NCI-H82 treated with DMSO at 0.1 percent for 48 hours (cell line): ENCODE measurements around the gene SPRR2D.
"Not testable (repeated sequence)": the region's sequence is repeated elsewhere in the genome, so short reads cannot be mapped to it uniquely, and the experiment has no call there.

Source experiments
- DNase-seq: peaks from one replicate; lab custom pipeline; 2025; ENCODE audit not compliant: unreplicated experiment; lab: John Stamatoyannopoulos, UW

Gene SPRR2D

DNA sequence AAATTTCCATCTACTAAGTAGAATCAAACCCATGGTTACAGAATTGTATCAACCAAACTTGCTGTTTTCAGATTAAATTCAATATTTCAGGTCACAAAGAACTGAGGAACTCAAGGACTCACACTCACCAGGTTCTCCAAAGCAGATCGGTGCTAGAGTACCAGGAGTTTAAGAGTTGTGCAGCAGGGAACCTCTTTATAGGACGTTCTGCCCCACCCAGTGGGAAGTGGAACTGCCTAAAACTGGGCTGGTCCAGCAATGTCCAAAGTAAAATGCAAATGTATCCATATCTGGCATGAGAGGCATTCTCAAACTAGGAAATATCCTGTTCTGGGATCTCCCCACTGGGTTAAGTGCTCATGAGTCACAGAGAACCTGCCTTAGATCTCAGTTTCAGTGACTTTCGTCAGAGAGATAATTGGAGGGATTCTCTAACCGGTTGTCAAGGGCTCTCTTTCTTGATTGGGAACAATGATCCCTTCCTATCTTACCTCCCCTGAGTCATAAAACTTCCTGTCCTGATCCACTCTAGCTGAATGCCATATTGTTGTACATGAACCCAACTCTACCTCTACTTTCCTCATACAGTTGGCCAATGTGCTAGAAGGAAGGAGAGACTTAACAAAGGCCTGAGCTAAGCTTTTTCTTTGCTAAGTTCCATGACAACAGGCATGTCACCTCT is at the start of gene SPRR2D:
SPRR2D (minus strand) TSS at position 171 of the 682 bp plus-strand sequence. CDS start 774 bp downstream, outside the sequence.
- DNase-seq = no peak

- DNase-seq = no peak
These were observed 46.7 kb upstream of the SPRR2D start for GRCh38 chr1:153087652-153088051.

GRCh38 chr1:153081736-153082135 is 40.8 kb upstream of the SPRR2D start:
- no peak for DNase-seq

DNA sequence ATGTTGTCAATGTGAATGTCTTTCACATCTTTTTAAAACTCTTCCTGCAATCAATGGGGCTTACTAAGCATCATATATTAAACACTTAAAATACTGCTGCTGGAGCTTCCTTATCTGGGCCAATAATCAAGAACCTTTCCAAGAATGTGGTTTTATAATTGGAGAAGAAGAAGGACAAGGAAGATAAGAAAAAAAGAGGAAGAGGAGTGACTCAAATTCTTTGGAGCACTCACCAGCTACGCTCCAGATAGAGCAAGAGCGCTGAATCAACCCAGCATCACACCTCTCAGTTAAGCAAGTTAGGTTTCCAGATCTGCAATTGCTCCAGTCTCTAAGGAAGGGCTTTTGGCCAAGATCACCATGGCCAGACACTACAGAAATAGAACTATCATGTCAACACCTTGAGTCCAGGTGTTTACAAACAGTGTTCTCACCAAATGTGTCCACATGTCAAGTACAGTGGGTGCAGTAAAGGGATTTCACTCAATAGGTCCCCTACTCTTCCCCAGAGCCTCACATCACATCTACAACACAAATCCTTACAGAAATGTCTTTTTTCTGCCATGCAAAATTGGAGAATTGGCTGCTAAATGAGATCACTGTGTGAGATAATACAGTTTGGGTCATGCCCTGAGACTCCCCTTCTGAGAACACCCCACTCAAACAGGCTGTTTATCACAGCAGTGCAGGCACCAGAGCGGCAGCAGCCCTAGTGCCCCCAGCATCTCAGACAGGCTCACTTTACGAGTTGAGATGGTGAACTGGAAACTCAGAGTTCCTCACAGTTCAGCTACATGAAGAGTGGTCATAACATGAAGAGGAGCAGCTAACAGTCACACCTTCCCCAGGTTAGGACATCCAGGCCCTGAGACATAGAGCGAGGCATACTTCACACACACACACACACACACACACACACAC is 32.1 kb upstream of the SPRR2D start:
- DNase-seq = no peak

GRCh38 chr1:153071511-153071910 is 30.6 kb upstream of the SPRR2D start, which contains the start of gene SPRR2B:
TSS of gene SPRR2B (minus strand) at chr1:153071611. CDS start at chr1:153070839, 772 bp downstream.
- DNase-seq = no peak

DNA sequence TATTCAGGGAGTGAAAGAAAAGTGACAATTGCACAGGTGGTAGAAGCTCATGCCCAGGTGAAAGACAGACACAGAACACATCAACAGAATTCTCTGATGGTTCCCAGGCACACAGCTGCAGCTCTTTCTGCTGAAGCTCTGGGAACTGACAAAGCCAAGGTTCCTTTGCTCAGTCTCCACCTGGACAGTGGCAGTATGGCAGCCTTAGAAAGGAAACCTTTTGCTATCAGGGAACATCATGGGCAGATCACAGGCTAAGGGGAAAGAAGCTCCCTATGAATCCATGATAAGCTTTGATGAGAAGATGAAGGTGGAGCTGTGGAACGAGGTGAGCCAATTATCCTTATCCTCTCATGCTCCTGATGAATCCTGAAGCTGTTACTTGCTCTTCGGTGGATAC is 29.3 kb upstream of the SPRR2D start:
- DNase-seq = no peak

GRCh38 chr1:153058826-153059784 is 18.2 kb upstream of the SPRR2D start:
- no peak for DNase-seq

GRCh38 chr1:153058154-153058553 is 17.2 kb upstream of the SPRR2D start:
- no peak for DNase-seq

DNA sequence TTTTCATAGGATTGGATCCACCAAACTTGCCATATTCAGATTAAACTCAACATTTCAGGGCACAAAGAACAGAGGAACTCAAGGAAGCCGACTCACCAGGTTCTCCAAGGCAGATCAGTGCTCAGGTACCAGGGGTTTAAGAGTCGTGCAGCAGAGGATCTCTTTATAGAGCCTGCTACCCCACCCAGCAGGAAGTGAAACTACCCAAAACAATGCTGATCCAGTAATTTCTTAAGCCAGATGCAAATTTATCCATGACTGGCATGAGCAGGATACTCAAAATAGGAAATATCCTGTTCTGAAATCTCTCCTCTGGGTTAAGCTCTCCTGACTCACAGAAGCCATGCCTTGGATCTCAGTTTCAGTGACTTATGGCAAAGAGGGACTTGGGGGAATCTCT is 16.5 kb upstream of the SPRR2D start, which contains the start of gene SPRR2A:
SPRR2A (minus strand) TSS at position 138 of the 400 bp plus-strand sequence. CDS start 777 bp downstream, outside the sequence.
- DNase-seq = no peak

GRCh38 chr1:153056111-153056510 is 15.2 kb upstream of the SPRR2D start:
- not testable (repeated sequence) for DNase-seq

GRCh38 chr1:153049211-153049610 is 8.3 kb upstream of the SPRR2D start:
- DNase-seq = no peak

- DNase-seq = no peak
These were observed 5.7 kb downstream of the SPRR2D start for GRCh38 chr1:153035211-153035610.

GRCh38 chr1:153032677-153033308 is 8.1 kb downstream of the SPRR2D start:
- DNase-seq = no peak

GRCh38 chr1:153032073-153032472 is 8.8 kb downstream of the SPRR2D start:
- no peak for DNase-seq

GRCh38 chr1:153030895-153031294 is 10.0 kb downstream of the SPRR2D start, which contains the start of gene SPRR1B:
TSS of gene SPRR1B (plus strand) at chr1:153031203. CDS start at chr1:153032346, 1,143 bp downstream.
- no peak for DNase-seq

DNA sequence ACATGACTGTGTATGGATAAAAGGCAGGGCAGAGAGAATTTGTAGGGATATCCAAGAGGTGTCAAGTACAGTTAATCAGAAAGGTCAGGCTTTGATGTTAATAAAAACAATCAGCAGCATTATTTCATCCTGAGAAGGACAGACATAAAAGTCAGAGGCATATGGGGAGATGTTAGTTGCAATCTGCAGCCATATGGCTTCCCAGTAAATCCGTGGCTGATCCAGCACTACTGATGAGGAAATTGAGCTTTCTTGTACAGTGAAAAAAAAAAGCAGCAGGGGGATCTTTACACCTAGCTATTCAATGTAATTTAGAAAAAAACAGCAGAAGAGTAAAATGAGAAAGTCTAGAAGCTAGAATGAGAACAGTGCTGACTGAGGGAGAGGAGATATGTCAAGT is 12.2 kb downstream of the SPRR2D start:
- DNase-seq = peak; percentile 19

GRCh38 chr1:153025797-153026196 is 15.1 kb downstream of the SPRR2D start:
- no peak for DNase-seq

DNA sequence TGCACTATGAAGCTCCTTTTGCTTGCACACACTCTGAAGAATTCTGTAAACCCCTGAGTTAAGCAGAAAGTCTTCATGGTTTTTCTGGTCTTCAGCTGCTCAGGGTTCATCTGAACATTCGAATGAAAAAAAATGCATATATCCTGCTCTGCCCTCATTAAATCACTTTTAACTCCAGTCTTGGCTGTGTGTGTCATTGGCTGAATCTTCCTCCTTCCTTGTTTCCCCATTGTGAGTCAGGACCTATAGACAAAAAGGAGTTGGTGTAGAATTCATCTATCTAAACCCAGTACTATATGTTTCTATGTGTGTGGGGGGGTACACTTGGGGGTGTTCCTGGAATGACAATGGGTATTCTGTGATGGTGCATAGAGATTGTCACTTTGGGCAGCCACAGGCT is 16.5 kb downstream of the SPRR2D start:
- DNase-seq = no peak

DNA sequence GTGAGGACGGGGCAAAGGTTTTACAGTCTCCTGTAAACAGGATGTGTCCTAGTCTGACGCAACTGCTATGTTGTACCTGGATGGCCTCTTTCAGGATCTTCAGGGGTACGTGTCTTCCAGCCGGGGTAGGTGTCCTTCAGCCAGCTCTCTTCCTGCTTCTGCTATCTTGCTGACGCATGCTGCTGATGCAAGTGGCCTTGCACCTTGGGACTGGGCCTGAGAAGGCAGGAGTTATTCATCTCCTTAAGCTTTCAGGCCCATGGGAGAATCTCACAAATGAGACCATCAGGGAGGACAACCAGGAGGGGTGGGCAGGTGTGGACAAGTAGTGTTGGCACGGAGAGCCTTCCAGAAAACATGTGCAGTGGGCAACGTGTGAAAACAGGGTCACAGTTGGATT is 17.8 kb downstream of the SPRR2D start:
- no peak for DNase-seq

DNA sequence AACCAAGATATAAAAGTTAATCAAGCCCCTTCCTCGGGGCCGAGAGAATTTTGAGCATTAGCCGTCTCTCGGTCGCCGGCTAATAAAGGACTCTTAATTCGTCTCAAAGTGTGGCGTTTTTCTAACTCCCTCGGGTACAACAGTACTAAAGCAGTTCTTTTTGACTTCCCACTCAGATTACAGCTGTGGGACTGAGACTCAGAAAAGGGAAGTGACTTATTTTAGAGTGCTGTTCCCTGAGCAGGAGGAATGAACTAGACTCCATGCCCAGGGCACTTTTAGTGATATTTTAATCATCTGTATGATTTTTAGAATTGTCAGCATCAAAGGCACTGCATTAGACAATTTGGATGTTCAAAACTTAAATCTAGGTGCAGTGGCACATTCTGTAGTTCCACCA is 18.6 kb downstream of the SPRR2D start:
- not testable (repeated sequence) for DNase-seq
